ENCODE results near the gene FADS6. TPM values are rescaled to one million over a fixed set of nuclear protein-coding genes. Genes with fewer than 3 reads are reported as not detected.

FADS6 gene
- total RNA-seq, 4 donors from 2014 or later: 4.9 to 19.9 (median 6.8) TPM

DNA sequence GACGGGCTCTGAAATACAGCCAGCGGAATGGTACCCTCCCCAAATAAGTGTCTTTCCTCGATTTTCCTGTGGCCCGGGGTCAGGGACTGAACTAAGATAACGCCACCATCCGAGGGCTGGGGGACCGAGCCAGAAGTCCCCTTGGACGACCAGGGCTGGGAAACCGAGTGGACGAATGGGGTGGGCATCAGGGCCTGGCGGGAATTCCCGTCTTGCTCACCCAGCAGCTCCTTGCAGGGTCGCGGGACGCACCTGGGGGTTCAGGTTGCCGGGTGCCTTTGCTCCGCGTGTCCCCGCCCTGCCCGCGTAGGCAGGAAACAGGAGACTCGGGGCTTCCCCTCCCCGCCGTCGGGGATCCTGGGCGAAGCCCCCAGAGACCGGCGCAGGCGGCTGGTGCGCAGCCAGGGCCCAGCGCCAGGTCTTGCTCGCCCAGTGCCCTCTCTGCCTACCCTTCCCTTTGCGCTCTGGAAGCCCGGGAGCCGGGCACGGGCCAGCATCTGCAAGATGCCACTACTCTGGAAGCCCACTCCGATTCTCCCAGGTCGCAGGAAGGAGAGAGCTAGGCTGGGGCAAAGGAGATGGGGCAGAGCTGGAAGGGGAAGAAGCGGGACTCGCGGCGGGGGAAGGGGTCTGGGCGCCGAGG is 33.1 kb downstream of the FADS6 start:
- WGBS, 2 donors: 2 to 3% methylated on average over 25 to 42 of the region's 44 CpGs
- TF ChIP-seq, protein P1, sequence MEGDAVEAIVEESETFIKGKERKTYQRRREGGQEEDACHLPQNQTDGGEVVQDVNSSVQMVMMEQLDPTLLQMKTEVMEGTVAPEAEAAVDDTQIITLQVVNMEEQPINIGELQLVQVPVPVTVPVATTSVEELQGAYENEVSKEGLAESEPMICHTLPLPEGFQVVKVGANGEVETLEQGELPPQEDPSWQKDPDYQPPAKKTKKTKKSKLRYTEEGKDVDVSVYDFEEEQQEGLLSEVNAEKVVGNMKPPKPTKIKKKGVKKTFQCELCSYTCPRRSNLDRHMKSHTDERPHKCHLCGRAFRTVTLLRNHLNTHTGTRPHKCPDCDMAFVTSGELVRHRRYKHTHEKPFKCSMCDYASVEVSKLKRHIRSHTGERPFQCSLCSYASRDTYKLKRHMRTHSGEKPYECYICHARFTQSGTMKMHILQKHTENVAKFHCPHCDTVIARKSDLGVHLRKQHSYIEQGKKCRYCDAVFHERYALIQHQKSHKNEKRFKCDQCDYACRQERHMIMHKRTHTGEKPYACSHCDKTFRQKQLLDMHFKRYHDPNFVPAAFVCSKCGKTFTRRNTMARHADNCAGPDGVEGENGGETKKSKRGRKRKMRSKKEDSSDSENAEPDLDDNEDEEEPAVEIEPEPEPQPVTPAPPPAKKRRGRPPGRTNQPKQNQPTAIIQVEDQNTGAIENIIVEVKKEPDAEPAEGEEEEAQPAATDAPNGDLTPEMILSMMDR (IDR thresholded peaks at IDR 0.05): no peak
- TF ChIP-seq POLR2A (IDR thresholded peaks at IDR 0.05): no peak
- intact Hi-C loops (cut with DNase I; ENCODE audit: low total_unique reads): loop anchor here (5.0 to 10.0 kb wide), 2 partner anchors 68 to 116 kb away; partner anchors contain the start of gene NHERF1
- DNase-seq (ENCODE audit: low spot score in 2 of 2): no peak
- no peak overlapping the region for H3K4me3 ChIP-seq (ENCODE audit: low read depth, poor library complexity, severe bottlenecking)

DNA sequence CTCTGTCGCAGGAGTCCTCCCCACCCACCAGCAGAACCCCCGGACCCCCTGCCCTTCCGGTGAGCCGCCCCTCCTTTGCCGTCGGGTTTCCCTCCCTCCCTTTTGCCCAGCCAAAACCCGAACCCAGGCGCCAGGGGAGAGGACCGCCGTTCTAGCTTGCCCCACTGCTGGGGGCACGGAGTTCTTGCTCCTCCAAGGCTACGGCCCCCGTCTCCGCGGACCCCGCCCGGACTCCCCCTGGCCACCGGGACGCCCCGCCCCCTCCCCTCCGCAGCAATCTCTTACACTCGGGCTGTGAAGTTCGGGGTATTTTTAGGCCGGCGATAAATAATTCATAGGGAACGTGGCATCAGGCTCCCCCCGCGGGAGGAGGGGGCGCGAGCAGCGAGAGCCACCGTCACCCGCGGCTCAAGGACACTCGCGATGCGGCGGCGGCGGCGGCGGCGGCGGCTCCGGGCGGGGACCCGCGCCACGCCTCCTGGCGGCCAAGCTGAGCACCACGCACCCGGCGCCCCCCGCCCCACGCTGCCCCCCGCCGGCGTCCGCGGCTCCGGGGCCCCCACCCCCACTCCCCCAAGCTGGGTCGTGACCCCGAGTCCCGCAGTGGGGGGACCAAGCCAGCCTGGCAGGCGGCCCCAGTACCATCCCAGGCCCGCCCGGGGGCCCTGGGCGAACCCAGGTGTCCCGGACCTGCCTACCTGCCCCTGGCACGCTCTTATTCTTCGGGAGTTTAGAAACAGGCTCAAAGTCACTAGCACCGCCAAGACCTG is 33.8 kb downstream of the FADS6 start, which contains the start of gene GRIN2C:
Gene GRIN2C (minus strand): TSS at position 427 of the 770 bp plus-strand sequence. CDS start 4,793 bp downstream, outside the sequence.
- DNase-seq (ENCODE audit: low spot score in 2 of 2): no peak
- 3 to 4% methylated on average over 16 to 38 of the region's 72 CpGs for WGBS, 2 donors

DNA sequence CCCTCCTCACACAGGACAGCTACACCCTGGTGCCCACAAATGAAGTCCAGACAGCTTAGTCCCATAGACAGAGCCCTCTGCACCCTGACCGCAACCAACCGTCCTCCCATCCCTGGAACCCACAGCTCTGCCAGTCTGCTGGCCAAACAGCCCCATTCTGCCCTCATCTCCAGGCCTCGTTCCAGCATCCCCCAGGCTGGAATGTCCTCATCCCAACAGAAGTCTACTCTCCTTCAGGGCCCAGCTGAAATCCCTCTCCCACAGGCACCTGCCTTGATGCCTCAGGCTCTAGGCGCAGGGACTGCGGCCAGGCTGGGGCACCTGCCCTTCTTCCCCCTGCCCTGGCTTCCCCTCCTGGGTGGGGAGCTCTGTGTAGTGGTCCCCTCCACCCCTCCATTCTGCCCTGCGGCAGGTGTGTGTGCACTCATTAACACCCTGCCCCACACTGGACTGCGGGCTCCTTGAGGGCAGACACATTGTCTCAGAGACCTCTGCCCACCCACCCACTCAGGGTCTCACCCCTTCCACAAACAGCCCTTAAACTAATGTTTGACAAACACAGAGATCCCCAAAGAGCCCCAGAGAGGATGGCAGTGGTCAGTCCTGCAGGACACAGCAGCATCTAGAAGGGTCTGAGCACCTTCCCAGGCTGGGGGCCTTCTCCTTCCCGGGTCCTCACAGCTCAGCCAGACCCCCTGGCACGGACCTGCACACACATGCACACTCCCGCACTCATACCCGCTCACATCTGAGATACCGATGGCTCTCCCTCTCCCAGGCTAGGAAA is 34.6 kb downstream of the FADS6 start:
- H3K4me3 ChIP-seq (ENCODE audit: low read depth, poor library complexity, severe bottlenecking): no peak overlapping the region
- 42 to 67% methylated on average over 7 to 12 of the region's 12 CpGs for WGBS, 2 donors

More for the DNA sequence above, 33.8 kb downstream of the FADS6 start, which contains the start of gene GRIN2C:
- intact Hi-C loops (cut with DNase I; ENCODE audit: low total_unique reads): loop anchor here (5.0 to 10.0 kb wide), 2 partner anchors 67 to 115 kb away; partner anchors contain the start of gene NHERF1
- TF ChIP-seq, protein P1 (IDR thresholded peaks at IDR 0.05): no peak
- TF ChIP-seq POLR2A (IDR thresholded peaks at IDR 0.05): no peak
- H3K4me3 ChIP-seq (ENCODE audit: low read depth, poor library complexity, severe bottlenecking): no peak within 1 kb of the TSS

DNA sequence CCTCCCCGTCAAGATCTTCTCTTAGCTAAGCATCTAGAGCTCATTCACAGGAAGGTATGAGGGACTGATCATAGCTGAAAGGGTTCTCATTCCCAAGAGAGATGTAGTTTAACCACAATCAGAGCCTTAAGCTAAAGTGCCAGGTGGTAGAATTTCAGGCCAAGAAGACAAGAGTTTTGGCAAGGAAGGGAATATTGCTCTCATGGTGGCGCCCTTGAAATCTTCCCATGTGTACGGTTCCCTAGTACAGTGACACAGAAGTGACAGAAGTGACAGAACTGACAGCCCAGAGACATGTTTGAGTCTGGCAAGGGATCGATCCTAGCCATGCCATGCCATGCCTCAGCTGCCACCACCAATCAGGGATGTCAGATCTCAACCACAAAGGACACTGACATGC is 36.2 kb downstream of the FADS6 start:
- H3K4me3 ChIP-seq (ENCODE audit: low read depth, poor library complexity, severe bottlenecking): no peak overlapping the region
- 48 to 69% methylated on average over 3 to 4 of the region's 4 CpGs for WGBS, 2 donors
- DNase-seq (ENCODE audit: low spot score in 2 of 2): no peak
- no peak for TF ChIP-seq POLR2A (IDR thresholded peaks at IDR 0.05)
- TF ChIP-seq, protein P1 (IDR thresholded peaks at IDR 0.05): no peak
- intact Hi-C loops (cut with DNase I; ENCODE audit: low total_unique reads): no loop called here

More for the DNA sequence above, 34.6 kb downstream of the FADS6 start:
- DNase-seq (ENCODE audit: low spot score in 2 of 2): no peak
- intact Hi-C loops (cut with DNase I; ENCODE audit: low total_unique reads): no loop called here
- TF ChIP-seq POLR2A (IDR thresholded peaks at IDR 0.05): no peak
- TF ChIP-seq, protein P1 (IDR thresholded peaks at IDR 0.05): no peak

DNA sequence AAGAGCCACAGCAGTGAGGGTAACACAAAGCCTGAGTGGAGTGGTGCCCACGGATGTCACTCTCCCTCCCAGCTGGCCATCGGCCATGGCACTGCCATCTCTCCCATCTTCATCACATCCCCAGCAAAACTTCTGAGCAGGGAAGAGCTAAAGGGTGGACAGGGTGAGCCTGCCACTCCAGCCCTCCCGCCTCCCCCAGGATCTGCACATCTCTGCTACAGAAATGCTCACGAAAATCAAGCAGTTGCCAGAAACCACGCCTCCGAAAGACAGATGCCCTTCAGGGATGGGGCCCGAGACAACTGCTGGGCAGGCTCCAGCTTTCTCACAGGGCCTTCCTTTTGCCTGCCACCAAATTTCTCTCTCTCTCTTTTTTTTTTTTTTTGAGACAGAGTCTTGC is 37.3 kb downstream of the FADS6 start:
- no peak overlapping the region for H3K4me3 ChIP-seq (ENCODE audit: low read depth, poor library complexity, severe bottlenecking)
- no peak for DNase-seq (ENCODE audit: low spot score in 2 of 2)
- WGBS, 2 donors: 45 to 68% methylated on average over 7 of the region's 7 CpGs
- intact Hi-C loops (cut with DNase I; ENCODE audit: low total_unique reads): no loop called here
- TF ChIP-seq, protein P1 (IDR thresholded peaks at IDR 0.05): no peak
- no peak for TF ChIP-seq POLR2A (IDR thresholded peaks at IDR 0.05)
